AG10803 (cell line): Measurements from ENCODE around the gene ASB5.

Experiments used
- DNase-seq: peaks from one replicate; pipeline ENCODE4 v3.0.0; 2010; ENCODE audit warnings: low read depth
- H3K4me3 ChIP-seq: 2 replicates; pipeline ENCODE4 v1.5.1; 2011; ENCODE audit warnings: mild to moderate bottlenecking, low read length, control low read depth
- TF ChIP-seq, protein P1 (sequence below): conservative IDR thresholded peaks from 2 replicates; pipeline ENCODE4 v1.5.1; 2011; ENCODE audit warnings: mild to moderate bottlenecking, low read length, control low read depth, inconsistent platforms

ASB5 gene

DNA sequence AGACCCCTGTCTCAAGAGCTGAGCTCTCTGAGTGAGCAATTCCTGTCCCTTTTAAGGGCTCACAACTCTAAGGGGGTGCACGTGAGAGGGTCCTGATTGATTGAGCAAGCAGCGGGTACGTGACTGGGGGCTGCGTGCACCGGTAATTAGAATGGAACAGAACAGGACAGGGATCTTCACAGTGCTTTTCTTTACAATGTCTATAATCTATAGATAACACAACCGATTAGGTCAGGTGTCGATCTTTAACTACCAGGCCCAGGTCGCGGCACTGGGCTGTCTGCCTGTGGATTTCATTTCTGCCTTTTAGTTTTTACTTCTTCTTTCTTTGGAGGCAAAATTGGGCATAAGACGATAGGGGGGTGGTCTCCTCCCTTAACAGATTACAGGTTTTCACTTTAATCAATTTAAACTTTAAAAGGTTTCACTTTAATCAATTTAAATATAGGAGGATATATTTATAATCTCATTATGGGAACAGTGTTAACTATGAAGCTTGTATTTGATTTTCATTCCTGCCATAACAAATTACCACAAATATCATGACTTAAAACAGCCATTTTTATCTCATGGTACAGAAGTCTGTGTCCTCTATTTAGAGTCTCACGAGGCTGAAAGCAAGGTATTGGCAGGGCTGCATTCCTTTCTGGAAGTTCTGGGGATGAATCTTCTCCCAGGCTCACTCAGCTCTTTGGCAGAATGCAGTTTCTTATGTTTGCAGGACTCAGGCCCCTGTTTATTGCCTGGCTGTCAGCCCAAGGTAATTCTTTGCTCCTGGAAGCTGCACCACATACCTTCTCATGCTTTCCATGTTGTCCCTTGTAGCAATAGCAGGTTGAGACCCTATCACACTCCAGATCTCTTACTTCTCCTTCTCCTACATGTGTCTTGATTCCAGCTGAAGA lies 78.9 kb downstream of the ASB5 start:
- no peak overlapping the region for H3K4me3 ChIP-seq

DNA sequence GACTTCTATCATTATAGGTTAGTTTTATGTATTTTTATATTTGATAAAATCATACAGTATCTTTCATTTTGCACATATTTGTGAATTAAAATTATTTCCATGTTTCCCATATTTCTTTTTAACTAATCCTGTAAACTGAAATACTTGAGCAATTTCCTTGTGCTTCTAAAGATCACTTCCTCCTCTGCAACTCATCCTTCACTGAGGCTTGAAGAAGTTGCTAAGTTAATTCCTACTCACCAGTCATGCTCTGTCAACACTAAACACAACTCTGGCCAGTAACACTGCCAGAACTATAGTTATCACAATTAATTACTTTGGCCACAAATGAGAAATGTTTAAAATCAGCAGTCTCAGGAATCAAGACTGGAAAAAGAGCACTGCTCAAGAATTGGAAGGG lies 80.4 kb downstream of the ASB5 start:
- no peak overlapping the region for H3K4me3 ChIP-seq
- TF ChIP-seq, protein P1, sequence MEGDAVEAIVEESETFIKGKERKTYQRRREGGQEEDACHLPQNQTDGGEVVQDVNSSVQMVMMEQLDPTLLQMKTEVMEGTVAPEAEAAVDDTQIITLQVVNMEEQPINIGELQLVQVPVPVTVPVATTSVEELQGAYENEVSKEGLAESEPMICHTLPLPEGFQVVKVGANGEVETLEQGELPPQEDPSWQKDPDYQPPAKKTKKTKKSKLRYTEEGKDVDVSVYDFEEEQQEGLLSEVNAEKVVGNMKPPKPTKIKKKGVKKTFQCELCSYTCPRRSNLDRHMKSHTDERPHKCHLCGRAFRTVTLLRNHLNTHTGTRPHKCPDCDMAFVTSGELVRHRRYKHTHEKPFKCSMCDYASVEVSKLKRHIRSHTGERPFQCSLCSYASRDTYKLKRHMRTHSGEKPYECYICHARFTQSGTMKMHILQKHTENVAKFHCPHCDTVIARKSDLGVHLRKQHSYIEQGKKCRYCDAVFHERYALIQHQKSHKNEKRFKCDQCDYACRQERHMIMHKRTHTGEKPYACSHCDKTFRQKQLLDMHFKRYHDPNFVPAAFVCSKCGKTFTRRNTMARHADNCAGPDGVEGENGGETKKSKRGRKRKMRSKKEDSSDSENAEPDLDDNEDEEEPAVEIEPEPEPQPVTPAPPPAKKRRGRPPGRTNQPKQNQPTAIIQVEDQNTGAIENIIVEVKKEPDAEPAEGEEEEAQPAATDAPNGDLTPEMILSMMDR: no peak
- DNase-seq: peak; percentile 13

More for the DNA sequence above, 78.9 kb downstream of the ASB5 start:
- DNase-seq: peak; percentile 63
- TF ChIP-seq, protein P1: no peak

DNA sequence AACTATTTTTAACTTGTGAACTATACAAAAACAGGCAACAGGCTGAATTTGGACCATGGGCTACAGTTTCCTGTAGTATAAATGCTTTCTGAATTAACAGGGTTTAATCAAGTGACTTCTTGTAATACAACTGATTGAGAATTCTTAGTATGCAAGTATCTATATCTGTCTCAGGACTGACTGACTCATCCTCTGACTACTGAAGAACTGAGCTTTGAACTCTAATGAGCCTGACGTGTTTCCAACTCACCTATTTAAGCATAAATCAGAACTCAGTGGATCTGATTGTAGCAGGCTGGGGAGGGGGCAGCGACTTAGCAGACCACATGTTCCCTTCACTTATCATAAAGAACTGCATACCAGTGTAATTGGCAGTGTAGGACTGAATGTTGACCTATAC lies 81.4 kb downstream of the ASB5 start:
- TF ChIP-seq, protein P1: no peak
- peak; percentile 20 for DNase-seq

DNA sequence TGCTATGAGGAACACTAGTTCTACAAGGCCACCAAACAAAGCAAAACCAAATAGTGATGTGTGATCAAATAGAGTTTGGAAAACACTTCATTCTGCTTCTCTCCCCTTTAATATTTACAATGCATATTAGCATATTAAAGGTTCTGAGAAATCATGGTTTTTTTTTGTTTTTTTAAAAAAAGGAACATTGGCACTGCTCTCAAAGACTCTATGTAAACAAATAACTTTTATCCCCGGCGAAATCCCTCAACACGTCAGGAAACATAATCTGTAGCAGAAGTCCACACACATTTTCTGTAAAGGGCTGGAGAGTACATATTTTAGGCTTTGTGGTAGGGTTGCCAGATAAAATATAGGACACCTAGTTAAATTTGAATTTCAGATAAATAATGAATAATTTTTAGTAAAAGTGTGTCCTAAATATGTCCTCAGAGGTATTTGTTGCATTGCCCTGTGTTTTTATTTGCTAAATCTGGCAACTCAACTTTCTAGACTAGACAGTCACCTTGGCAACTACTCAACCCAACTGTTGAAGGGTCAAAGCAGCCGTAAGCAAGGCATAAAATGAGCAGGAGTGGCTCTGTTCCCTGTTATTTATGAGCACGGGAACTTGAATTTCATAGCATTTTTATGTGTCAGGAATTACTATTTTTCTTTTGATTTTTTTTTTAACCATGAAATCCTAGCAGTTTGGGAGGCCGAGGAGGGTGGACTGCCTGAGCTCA lies 82.2 kb downstream of the ASB5 start:
- H3K4me3 ChIP-seq: no peak overlapping the region
- TF ChIP-seq, protein P1: no peak
- DNase-seq: peak; percentile 33

More for the DNA sequence above, 81.4 kb downstream of the ASB5 start:
- no peak overlapping the region for H3K4me3 ChIP-seq

DNA sequence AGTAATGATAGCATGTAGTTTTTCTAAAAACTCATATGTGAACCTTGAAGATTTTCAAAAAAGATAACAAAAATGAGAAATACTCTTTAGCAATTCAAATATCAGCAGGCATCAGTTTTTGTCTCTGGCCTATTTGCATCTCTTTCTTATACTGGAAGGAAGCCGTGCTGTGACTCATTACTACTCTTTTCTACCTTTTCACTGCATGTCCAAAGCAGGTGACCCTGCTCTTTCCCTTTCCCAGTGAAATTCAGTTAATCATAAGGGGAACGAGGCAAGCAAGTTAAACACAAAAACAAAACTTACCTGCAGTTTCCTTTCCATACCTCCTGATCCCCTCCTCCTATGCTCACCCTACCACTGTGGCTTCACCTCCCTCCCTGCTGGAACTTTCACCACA lies 83.0 kb downstream of the ASB5 start:
- no peak overlapping the region for H3K4me3 ChIP-seq
- no peak for DNase-seq

DNA sequence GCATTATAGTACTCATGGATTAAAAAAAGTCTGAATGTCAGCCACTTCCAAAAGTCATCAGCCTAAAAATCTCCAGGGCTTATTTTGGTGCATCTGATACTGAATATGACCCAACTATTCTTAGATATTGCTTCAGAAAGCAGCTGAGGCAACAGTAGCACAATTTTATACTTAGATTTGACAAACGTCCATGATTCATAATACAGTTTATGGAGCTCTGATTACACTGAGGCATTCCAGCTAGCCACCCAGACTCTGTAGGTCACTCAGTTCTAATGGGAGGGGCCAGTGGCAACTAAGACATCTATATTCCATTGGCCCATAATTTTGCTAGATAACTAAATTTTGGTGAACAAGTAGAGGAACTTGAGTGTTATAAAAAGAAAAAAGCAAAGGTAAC lies 84.0 kb downstream of the ASB5 start:
- H3K4me3 ChIP-seq: no peak overlapping the region
- TF ChIP-seq, protein P1: no peak
- peak; percentile 89 for DNase-seq

More for the DNA sequence above, 83.0 kb downstream of the ASB5 start:
- TF ChIP-seq, protein P1: no peak
